GM12801 (cell line): ENCODE measurements around the gene OTUD5.

ENCODE experiments used
- TF ChIP-seq, protein P1 (sequence below): IDR thresholded peaks from one replicate; pipeline ENCODE4 v1.5.1; 2011; ENCODE audit warnings: control low read depth; ENCODE audit not compliant: insufficient read length; ENCODE audit errors: extremely low read depth

OTUD5 gene

DNA sequence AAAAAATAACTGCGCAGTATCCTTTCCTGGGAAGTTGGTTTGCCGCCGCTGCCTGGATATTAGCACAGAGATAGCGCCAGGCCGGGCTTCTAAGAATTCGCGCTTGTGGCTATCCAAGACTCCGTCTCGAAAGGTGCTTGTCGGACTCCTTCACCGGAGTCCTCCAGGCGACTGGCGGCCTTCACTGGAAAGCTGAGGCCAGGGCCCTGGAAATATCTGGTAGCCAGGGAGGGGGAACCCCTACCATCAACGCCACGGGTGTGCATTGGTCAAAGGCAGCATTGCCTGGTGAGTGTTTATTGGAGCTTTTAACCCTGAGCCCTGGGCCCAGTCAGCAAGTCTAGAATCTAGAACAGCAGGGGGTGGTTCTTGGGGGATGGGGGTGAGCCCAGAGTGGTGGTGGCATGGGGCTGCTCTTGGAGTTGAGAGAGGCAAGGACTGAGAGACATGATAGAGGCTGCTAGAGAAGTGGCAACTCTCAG lies 38.0 kb downstream of the OTUD5 start:
- TF ChIP-seq, protein P1, sequence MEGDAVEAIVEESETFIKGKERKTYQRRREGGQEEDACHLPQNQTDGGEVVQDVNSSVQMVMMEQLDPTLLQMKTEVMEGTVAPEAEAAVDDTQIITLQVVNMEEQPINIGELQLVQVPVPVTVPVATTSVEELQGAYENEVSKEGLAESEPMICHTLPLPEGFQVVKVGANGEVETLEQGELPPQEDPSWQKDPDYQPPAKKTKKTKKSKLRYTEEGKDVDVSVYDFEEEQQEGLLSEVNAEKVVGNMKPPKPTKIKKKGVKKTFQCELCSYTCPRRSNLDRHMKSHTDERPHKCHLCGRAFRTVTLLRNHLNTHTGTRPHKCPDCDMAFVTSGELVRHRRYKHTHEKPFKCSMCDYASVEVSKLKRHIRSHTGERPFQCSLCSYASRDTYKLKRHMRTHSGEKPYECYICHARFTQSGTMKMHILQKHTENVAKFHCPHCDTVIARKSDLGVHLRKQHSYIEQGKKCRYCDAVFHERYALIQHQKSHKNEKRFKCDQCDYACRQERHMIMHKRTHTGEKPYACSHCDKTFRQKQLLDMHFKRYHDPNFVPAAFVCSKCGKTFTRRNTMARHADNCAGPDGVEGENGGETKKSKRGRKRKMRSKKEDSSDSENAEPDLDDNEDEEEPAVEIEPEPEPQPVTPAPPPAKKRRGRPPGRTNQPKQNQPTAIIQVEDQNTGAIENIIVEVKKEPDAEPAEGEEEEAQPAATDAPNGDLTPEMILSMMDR: no peak

DNA sequence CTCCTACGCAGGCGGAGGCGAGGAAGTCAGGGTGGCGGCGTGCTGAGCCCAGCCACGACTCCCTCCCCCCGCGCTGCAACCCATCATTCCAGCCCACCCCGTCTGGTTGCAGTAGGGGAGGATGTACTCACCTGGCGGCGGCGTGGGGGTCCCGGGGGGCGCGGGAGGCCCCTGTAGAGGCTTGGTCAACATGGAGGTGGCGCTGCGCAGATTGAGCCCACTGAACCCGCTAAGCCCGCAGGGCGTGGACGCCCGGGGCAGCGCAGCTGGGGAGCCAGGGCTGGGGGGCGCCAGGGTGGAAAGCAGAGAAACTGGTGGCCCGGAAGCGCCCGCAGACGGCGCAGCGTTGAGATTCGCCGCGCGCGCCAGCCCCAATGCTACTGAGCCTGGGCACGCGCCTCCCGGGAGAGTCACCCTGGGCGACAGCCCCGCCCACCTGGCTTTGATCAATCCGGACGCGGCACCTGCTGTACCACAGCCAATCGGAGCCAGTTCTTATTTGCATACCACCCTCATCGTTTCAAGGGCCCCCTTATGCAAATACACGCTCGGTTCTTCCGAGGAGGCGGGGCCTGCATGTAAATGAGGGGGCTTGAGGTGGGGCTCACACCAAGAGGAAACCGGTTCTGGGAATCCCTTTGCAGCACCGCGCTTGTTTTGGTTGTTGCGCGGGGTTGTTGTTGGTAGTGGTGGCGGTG lies 38.6 kb downstream of the OTUD5 start, which contains the start of gene PIM2:
PIM2 (minus strand) TSS at position 382 of the 698 bp plus-strand sequence; CDS start at position 192, 190 bp downstream.
- TF ChIP-seq, protein P1: no peak

DNA sequence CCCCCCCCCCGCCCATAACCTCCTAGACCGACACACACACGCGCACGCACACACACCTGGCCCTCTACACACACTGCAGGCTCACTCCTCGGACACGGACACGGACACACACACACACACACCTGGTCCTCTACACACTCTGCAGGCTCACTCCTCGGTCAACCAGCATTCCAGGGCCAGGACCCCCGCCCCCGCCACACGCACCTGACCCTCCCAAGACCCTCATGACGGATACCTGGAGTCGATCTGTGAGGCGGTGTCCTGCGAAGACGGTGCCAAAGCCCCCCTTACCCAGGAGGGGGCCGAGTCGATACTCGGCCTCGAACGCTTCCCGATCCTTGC lies 39.1 kb downstream of the OTUD5 start:
- TF ChIP-seq, protein P1: no peak

DNA sequence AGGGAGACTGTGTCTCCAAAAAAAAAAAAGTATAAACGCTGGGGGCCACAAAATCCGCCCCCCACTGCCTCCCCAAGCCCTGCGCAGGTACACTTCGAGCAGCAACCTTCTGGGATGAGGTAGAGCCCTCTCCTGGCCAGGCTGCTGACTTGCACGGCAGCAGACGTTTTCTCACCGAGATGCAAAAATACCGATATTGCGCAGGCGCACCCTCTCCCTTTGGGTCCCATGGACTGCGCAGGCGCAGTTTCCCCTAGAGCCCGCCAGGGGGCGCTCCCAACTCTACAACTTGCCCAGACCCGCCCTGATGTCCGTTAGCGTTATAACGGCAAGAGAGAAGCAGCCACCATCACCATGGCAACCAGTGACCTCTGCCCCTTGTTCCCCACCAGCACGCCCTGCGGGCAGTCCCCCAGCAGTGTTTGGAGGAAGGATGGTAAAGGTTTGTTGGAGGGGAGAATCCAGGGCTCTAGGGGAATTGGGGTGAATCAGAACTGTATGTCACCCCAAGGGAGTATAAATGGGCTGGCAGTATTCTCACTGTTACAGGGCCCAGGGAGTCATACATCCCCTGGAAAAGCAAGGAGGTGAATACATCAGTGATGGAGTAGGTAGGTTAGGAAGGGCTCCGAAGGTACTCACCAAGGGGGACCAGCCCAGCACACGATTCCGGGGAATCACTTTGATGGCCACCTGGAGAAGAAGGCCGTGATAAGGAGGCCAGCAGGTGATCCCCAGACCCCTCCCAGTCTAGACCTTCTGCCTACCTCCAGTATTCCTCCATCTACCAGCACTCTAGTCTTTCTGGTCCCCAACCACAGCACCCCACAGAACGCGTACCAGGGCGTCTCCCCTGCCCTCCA lies 40.0 kb downstream of the OTUD5 start:
- TF ChIP-seq, protein P1: peak; percentile 1

DNA sequence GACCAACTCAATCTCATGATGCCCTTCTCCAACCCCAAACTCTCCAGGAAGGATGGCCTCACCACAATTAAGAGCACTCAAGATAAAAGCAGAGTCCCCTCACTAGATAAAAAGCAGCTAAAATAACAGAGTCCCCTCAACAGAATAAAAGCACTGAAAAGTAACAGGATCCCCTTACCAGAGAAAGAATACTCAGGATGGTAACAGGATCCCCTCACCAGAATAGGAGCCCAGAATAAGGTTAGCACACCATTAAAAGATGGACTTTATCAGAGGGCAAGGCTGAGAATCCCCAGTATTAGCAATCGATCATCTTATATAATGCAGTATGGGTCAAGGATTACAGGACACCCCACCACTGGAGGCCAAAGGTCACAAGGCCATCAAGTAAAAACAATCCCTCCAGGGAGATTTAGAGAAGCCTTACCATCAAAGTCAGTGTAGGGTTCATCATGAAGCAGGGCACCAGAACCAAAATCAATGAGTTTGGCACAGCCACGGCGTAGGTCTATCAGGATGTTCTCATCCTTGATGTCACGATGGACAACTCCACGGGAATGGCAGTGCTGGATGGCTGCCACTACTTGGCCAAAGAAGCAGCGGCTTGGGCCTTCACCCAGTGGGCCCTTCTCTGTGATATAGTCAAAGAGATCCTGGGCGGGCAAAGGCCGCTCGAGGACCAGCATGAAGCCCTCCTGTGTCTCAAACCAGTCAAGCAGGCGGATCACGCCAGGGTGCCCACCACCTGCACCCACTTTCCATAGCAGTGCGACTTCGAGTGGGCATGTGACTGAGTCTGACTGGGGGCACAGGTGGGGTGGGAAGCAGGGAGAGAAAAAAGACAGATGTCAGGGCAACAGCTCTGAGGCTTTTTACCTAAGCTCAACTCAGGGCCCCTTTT lies 42.6 kb downstream of the OTUD5 start:
- TF ChIP-seq, protein P1: no peak

DNA sequence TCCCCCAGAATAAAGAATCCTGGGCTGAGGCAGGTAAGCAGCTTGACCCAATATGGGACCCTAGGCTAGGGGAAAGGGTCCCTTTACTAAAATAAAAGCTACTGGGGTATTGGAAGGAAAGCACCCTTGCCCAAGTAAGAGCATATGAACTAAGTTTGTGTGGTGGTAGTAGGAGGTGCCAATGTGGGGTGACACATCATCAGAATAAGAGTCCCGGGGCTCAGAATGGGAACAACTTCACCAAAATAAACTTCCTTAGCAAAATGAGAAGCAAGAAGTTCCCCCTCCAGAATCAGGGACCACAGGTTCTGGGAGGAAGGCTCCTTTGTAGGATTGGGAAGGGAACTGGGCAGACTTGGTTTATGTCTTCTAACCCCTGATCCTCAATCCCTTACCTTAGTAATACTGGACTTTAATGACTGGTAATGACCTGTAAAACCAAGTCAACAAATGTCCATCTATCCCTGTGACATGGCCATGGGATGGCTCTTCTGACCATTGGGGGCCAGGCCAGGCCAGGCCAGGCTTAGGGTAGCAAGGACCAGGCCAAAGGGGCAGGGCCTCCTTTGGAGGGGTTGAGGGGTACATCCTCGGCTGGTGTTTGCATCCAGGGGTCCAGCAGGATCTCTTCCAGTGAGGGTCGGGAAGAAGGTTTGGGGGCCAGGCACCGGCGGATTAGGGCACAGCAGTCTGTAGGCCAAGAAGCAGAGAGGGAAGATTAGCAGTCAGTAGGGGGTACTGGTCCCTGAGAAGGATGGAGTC lies 43.6 kb downstream of the OTUD5 start:
- TF ChIP-seq, protein P1: no peak
